Renal cortex interstitium (tissue), 11 donors: ENCODE results near the gene EEF1AKMT3. TPM values are rescaled to one million over a fixed set of nuclear protein-coding genes. Genes with fewer than 3 reads are reported as not detected.

Source experiments
- DNase-seq, 11 donors: peaks; one replicate each; pipeline ENCODE4 v3.0.0-alpha.2; 2013; ENCODE audit warnings: low read depth in 9 of 11, low spot score in 4 of 11; ENCODE audit errors: extremely low read depth in 1 of 11
- polyA plus RNA-seq, 3 donors: library from polyadenylated mRNA; unstranded; fragments of 120-200 nt; gene quantifications; one replicate each; pipeline ENCODE4 v1.2.1, GENCODE V29; 2013; ENCODE audit not compliant: insufficient read length in 3 of 3

EEF1AKMT3 gene
- polyA plus RNA-seq, 3 donors: 11.6 to 13.3 (median 12.1) TPM

DNA sequence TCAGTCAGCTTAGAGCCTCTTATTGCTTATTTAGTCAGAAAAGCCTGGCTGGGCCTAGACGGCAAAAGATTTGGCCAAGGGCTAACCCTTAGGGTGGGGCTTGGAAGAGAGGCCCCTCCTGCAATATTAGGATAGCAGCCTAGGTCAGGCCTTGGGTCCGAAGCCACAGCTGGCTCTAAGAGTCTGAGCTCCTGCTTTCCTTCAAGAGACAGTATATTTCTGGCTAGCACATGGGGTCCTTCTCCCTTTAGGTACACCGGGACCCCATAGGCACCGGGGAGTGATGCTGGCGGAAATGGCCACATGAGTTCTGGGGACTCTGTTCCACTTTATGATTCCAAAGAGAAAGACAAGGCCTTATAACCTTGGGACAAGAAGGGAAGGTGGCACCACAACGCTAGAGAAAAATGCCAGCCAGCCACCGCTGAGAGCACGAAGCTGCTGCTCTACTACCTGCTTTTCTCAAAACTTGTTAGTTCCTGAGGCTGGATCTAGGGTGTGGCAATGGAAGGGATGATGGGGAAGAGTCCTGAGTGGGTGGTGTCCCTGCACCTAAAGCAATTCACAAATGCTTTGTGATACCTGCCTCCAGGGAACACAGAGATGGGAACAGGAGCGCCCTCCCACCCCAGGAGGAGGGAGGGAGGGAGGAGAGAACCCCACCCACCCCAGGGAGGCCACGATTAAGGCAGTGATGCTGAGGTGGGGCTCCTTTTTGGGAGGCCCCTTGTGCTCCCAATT is 49.2 kb downstream of the EEF1AKMT3 start:
- no peak for DNase-seq

DNA sequence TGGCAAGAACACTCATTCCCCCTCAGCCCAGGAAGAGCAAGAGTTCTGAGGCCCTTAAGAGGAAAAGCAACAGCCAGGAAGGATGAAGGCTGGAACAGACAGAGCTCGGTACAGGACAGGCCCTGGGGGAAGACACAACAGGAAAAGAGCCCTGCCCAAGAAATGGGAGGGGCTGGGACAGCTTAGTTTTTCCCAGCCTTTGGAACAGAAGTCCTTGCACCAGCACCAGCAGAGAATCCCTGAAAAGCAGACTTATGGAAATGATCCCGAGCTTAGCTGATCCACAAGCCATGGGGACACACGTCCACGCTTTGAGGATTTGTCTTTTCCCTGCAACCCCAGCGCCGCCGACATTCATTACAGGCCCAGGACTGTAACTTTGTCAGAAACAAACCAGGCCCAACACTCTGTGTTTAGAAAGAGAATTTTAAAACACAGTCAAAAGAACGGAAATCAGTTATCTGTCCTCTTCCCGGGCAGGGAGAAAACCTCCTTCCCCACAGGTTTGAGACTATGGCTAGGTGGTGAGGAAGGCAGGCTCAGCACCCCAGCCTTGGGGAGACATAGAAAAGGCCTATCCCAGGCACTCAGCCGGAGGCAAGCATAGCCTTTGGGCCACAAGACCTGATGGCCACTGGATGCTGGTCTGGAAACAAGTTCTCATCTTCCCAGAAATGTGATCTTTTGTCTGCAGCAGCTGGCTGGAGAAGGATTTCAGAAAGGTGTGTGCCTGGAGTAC is 50.1 kb downstream of the EEF1AKMT3 start:
- no peak for DNase-seq

DNA sequence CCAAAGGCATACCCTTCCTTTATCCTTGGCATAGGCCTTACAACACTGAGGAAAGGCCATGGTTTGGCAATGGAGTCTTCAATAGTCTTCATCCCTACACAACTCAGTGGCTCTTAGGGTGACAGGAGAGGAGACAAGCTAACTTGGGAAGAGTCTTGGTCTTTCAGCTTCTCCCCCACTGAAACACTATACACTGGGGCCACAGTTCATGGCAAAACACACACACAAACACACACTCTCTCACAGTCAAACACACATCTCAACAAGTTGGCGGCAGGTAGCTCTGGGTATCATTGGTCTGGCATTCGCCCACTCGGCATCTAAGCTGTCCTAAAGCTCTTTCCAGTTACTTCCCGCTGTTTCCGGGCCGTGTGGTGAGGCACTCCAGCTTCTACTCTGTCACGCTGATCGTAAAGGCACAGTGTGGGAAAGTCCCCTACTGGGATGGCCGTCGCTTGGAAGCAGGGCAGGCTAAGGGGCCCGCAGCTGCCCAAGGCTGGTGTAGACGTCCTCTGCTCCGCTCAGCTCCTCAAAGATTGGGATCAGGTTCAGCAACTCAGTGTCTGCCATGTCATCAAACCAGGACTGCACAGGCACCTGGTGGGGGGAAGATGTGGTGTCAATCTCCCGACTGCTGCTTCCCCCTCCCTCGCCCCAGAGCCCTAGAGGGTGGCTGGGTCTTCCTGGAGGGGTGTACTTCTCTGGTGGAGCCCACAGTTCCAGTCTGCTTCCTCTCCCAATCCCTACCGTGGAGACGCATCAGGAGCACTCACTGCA is 50.9 kb downstream of the EEF1AKMT3 start:
- no peak for DNase-seq

DNA sequence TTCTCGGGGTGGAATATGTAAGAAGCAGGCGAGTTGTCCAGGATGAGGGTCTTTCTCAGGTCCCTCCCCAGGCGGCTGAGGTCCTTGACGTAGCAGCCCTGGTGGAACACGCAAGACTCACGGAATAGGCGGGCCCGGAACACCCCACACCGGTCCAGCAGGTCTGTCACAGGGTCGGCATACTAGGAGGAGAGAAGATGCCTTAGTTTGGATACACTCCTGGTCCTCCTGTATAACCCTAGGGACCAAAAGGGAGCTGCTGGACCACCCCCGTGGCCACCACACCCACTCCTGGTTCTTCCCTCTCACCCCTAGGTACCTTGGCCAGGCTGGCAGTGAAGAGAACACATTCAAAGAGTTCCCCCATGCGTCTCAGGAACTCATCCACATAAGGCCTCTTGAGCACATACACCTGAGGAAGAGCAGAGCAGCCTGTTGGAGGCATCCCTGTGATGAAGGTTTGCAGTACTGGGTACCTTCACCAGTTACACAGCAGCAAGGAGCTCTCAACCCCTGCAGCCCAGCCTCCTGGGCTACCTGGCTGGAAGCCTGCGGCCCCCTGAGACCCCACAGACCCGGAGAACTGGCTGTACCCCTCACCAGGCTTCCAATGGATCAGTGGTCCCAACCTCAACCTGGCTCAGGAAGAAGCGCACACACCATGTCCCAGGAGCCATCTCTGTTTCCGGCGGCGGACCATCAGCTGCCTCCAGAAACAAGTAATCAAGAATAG is 51.7 kb downstream of the EEF1AKMT3 start:
- no peak for DNase-seq

DNA sequence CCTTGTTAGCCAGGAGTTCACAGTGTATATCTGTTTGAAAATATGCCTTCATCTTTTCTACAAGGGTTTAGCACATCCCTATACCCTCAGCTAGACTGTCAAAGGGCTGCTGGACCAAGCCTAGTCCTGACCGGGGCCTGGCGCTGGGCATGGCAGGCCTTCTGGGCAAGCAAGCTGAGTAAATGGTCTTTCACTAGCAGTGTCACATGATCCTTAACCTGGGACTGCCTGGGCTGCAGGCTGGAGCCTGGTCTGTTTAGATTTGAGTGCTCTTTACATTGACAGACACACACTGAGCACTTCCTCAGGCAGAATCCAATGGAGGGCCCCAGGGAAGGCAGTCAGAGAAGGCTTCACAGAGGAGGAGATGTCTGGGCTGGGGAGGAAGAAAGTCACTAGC is 53.0 kb downstream of the EEF1AKMT3 start:
- DNase-seq: no peak

DNA sequence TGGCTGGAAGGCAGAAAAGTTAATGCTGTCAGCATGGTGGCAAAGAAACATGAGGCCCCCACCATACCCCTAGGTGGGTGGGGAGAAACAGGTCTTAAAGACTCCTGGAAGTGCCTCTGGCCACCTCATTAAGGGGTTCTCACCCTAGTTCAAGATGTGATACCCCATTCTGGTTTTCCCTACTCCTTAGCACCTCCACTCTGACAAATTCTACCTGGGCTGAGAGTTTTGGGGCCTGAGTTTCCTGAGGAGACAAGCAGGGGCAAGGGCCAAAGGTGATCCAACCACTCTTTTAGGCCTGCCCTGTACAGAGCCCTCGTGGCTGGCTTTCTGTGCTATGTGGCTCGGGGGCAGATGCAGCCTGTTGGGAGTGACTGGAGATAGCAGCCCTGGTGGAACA is 54.0 kb downstream of the EEF1AKMT3 start:
- no peak for DNase-seq

DNA sequence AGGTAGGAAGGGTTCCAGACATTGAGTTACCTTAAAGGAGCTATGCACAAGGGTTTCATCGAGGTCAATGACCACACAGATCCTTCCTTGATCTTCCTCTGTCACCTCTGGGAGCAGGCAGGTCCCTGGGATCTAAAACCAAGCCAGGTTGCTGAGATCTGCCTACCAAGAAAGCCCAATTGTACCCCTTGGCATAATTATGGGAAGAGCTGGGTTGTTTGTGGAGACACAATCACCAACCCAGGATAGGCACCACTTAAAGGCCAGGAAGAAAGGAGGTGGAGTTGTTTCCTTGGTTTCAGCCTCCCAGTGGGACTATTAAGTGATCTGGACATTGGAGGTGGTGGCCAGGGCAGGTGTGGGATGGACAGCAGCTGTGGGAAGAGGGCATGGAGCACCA is 54.6 kb downstream of the EEF1AKMT3 start:
- no peak for DNase-seq

DNA sequence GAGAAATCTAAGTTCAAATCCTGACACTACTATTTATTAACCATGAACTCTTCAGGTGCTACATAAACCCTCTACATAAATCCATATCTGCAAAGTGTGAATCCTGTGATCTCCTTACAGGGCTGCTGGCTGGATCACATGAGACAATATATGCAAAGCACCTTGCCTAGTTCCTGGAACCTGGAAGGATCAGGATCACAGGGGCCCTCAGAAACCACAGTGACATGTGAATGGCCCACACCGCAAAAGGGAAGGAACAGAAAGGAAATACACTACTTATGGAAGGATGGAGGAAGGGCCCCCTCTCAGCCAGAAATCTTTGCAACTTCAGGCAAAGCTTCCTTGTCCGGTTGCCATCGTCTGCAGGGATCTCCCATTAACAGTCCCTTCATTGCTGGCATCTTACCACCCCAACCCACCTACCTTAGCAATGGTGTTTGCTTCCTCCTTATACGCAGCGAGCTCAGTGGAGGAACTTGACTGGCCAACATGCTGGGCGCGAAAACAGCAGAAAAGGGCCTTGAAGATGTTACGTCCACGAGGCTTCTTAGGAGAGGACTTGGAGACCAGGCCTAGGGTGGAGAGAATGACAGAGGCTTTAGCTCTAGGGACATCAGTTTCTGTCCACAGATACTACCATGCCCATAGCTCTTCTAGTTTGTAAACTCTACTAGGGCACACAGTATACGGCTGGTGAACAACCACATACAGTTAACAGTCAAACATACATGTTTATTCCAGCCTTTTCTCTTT is 56.8 kb downstream of the EEF1AKMT3 start:
- DNase-seq: no peak

DNA sequence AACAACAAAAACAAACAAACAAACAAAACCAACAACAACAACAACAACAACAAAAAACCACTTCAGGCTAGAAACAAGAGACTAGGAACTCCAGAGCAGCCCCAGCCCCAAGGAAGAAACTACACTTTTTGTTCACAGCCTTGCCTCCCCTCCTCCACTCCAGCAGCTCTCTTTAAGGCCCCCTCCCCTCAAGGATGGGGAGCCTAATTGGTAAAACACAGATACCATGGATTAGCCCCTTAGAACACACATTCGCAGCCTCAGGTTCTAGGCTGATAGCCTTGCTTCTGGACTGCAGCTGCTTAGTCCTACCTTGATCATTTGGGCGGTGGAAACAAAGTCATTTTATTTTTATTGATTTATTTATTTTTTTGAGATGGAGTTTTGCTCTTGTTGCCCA is 58.0 kb downstream of the EEF1AKMT3 start:
- no peak for DNase-seq

Other genes with a start within 250 kb of the EEF1AKMT3 start
- 100 to 1,000 TPM in 1 of 3 donors, 10 to 100 TPM in 2; 52.7 to 108 (median 65.9) TPM for gene MBD6, start 249.8 kb upstream of the EEF1AKMT3 start, polyA plus RNA-seq
- 100 to 1,000 TPM; 160 to 172 (median 172) TPM for gene DCTN2, start 225.4 kb upstream of the EEF1AKMT3 start, polyA plus RNA-seq
- under 1 TPM; 0.50 to 0.88 (median 0.76) TPM for gene KIF5A, start 222.6 kb upstream of the EEF1AKMT3 start, polyA plus RNA-seq
- 10 to 100 TPM; 36.5 to 42.1 (median 40.0) TPM for gene PIP4K2C, start 181.4 kb upstream of the EEF1AKMT3 start, polyA plus RNA-seq
- gene DTX3, start 167.8 kb upstream of the EEF1AKMT3 start, polyA plus RNA-seq: 10 to 100 TPM; 54.5 to 74.5 (median 63.9) TPM
- 10 to 100 TPM; 29.8 to 37.5 (median 36.4) TPM for gene ARHGEF25, start 161.2 kb upstream of the EEF1AKMT3 start, polyA plus RNA-seq
- gene B4GALNT1, start 139.4 kb upstream of the EEF1AKMT3 start, polyA plus RNA-seq: 1 to 10 TPM in 1 of 3 donors, under 1 TPM in 2; 0.84 to 1.3 (median 0.97) TPM
- 100 to 1,000 TPM; 197 to 215 (median 204) TPM for gene OS9, start 78.5 kb upstream of the EEF1AKMT3 start, polyA plus RNA-seq
- gene AGAP2, start 33.9 kb upstream of the EEF1AKMT3 start, polyA plus RNA-seq: 1 to 10 TPM in 2 of 3 donors, under 1 TPM in 1; 0.89 to 1.9 (median 1.1) TPM
- gene TSPAN31, start 27.6 kb upstream of the EEF1AKMT3 start, polyA plus RNA-seq: 100 to 1,000 TPM in 1 of 3 donors, 10 to 100 TPM in 2; 86.7 to 113 (median 99.9) TPM
- 100 to 1,000 TPM; 218 to 260 (median 221) TPM for gene CDK4, start 20.3 kb upstream of the EEF1AKMT3 start, polyA plus RNA-seq
- 10 to 100 TPM; 16.6 to 24.8 (median 17.6) TPM for gene MARCHF9, start 17.5 kb upstream of the EEF1AKMT3 start, polyA plus RNA-seq
- 1 to 10 TPM in 2 of 3 donors, under 1 TPM in 1; 0.96 to 1.5 (median 1.2) TPM for gene CYP27B1, start 5.5 kb upstream of the EEF1AKMT3 start, polyA plus RNA-seq
- gene METTL1, start 509 bp upstream of the EEF1AKMT3 start, polyA plus RNA-seq: 10 to 100 TPM; 28.6 to 31.8 (median 31.5) TPM
- gene TSFM, start 10.2 kb downstream of the EEF1AKMT3 start, polyA plus RNA-seq: 10 to 100 TPM; 40.5 to 43.2 (median 40.6) TPM
- 10 to 100 TPM; 11.1 to 14.7 (median 11.1) TPM for gene AVIL, start 46.1 kb downstream of the EEF1AKMT3 start, polyA plus RNA-seq
- gene CTDSP2, start 74.1 kb downstream of the EEF1AKMT3 start, polyA plus RNA-seq: 100 to 1,000 TPM; 237 to 273 (median 260) TPM
- gene ATP23, start 169.0 kb downstream of the EEF1AKMT3 start, polyA plus RNA-seq: 10 to 100 TPM in 2 of 3 donors, 1 to 10 TPM in 1; 10.0 to 11.7 (median 11.4) TPM